HG02763 (cell line): ENCODE results near the gene EREG.
"Not testable (repeated sequence)": the region's sequence is repeated elsewhere in the genome, so short reads cannot be mapped to it uniquely, and the experiment has no call there.

Source experiments
- ATAC-seq: cut with Tn5 transposase; IDR thresholded peaks from one replicate; pipeline ENCODE4 v1.9.1; 2021; ENCODE audit warnings: mild to moderate bottlenecking, moderate library complexity; ENCODE audit not compliant: unreplicated experiment

The EREG gene

GRCh38 chr4:74340421-74340820 is 24.5 kb upstream of the EREG start:
- not testable (repeated sequence) for ATAC-seq

- no peak for ATAC-seq
Measured at GRCh38 chr4:74344031-74344430, 20.9 kb upstream of the EREG start.

DNA sequence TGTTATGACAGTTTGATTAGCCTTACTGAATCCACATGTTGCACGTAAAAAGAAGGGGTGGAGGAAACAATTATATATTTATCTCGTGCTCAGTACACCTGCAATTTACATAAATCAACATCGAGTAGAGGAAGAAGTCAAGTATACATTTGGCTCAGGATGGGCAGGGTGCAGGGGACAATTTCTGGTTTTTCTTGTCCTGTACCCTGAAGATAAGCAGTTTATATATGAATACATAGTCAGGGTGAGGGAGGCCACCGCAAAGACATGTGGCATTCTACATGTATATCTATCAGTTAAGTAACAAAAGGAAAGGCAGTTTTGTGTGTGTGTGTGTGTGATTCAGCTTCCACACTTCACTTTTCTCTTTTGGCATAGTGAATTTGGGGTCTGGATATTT is 11.1 kb upstream of the EREG start:
- no peak for ATAC-seq

GRCh38 chr4:74357965-74358364 is 7.0 kb upstream of the EREG start:
- no peak for ATAC-seq

DNA sequence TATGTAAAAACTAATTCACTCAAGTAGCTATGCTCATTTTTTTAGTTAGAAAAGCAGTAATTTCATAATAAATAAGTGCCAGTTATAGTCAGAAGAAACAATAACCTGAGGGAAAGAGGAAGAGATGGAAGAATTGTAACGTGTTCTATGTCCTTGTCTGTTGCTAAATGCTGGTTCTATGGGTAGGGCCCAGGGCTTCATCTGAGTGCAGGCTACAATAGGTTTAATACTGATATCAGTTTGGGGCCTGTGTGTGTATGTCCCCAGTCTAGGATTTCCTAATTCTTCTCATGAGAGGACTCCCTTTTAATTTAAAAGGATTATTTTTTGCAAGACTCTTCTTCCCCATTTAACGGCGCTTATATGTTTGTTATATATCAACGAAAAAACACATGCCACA is 3.3 kb upstream of the EREG start:
- ATAC-seq, result no peak

GRCh38 chr4:74362347-74362746 is 2.6 kb upstream of the EREG start:
- ATAC-seq, result no peak

DNA sequence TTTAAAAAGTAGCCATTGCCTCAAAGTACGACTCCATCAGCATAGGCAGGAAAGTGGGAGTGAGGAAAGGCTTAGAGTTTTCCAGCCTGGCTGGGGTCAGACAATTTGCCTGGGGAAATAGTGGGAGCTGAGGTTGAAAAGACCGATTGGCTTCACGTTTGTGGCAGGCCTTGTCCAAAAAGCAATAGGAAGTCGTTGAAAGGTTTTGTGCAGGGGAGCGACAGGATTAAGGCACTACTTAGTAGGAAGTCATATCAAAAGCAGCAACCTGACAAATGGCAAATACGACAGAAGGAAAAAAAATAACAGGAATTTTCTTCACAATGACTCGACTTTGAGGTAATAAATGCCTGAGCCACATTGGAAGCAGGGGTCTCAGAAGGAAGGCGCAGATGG is 691 bp upstream of the EREG start:
- no peak for ATAC-seq

DNA sequence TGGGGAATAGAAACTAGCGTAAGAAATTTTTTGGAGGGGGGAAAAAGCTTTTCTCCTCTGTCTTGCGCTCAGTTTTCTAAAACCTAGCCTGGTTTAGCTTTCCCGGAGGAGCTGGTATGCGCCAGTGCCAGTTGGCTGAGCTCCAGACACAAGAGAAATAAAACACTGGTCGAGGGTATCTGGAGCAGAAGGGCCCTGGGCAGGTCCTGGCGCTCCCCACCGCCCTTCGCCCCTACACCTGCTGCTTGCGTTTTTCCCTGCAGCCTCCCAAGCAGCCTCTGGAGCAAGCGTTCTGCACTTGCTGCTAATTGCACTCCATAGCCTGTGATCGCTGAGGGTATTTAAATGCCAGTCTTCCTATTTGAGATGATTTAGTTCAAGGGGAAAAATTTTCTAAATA is 816 bp downstream of the EREG start:
- ATAC-seq, result no peak

- peak; percentile 53 for ATAC-seq
Measured at GRCh38 chr4:74366367-74366911, 1.5 kb downstream of the EREG start.

GRCh38 chr4:74367656-74368290 is 2.8 kb downstream of the EREG start:
- ATAC-seq, result no peak

DNA sequence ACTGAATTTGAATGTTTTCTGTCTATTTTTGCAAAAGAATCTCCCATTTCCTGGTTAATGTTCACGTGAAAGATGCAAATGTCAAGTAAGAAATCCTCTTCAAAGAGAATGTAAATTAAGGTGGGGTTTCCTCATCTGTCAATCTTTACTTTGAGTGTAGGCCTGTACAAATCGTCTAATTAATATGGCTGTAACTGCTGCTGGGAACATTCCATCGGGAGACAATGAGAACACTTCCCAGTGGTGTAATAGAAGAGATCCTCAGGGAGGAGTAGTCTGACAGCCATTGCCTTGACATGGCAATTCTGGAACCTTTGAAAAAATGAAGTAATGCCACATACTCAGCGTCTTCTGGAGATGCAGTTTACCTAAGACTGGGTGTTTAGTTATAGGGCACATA is 3.7 kb downstream of the EREG start:
- no peak for ATAC-seq

GRCh38 chr4:74369855-74370254 is 4.9 kb downstream of the EREG start:
- no peak for ATAC-seq

DNA sequence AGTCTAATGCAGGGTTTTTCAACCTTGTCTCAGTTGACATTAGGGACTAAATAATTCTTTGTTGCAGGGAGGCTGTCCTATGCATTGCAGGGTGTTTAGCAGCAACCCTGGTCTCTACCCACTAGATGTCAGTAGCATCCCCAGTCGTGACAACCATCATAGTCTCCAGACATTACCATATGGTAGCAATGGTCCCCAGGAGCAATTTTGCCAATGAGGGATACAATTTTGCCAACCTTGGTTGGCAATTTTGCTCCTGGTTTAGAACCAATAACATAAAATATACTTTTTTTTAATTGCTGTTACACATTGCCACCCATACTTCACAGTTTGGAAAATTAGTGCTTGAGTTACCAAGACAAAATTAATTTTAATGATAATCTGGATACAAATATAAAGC is 6.0 kb downstream of the EREG start:
- ATAC-seq, result peak; percentile 66

DNA sequence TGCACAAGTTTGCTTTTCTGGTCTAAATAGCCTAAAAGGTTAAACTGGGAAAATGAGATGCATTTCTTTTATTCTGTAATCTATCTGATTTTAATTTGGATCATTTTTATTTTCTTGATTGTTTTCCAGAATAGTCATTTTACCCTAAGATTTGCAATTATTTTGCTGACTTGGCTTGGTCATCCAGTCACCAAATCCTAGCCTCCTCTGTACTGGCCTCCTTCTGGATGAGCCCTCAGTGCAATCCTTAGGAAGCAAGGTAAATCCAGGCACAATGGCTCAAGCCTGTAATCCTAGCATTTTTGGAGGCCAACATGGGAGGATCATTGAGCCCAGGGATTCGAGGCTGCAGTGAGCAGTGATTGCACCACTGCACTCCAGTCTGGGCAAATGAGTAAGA is 9.2 kb downstream of the EREG start:
- no peak for ATAC-seq

GRCh38 chr4:74374561-74375327 is 9.8 kb downstream of the EREG start:
- no peak for ATAC-seq

DNA sequence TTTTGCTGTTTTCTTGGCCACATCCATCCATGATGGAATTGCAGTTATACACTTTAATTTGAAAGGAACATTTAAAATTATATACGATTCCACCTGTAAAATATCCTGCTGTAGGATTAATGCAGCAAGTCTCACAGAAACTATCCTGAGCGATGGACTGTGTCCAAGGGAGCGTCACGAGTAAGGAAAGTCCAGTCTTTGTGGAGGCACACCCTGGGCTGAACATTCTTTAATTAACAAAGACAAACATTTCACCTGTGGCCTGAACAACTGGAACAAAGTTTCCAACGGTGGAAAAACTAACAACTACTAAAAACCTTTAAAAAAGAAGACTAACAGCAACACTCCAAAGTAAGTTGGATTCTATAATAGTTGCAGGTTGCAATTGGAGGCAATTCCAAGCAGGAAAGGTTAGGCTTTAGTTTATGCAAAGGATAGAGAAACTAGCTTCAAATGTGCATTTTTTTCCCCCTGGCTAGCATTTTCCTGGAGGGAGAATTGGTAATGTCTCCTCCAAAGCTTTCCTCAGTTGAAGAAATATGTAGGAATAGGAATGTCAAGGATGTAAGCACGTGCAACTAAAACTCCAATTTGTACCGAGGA is 11.0 kb downstream of the EREG start:
- ATAC-seq, result no peak

GRCh38 chr4:74376888-74377483 is 12.0 kb downstream of the EREG start:
- ATAC-seq, result no peak

DNA sequence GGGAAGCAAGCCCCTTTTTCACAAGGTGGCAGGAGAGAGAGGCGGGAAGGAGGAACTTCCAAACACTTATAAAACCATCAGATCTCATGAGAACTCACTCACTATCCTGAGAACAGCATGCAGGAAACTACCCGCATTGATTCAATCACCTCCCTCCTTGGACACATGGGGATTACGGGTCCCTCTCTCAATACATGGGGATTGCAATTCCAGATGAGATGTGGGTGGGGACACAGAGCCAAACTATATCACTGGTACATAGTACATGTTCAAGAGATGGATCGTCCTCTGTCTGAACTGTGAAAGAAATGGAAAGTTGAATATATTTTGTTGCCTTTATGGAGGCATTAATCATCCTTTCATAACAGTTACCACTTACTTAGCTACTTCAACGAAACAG is 12.8 kb downstream of the EREG start:
- ATAC-seq, result no peak

DNA sequence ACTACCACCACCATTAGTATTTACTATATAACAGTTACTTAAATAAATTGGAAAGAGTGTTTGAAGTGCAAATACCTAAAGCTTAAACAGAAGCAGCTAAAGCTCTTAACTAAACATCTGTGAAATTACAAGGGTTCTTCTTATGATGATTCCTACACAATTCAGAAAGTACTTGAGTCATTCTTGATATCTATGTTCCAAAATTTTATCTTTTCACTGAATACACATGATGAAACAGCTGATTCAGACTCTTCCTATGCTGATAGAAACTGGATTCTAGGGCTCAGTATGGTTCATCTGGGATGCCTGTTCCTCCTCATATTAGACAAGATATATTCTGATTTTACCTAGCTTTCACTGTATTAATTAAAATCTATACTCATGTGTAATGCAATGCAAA is 13.6 kb downstream of the EREG start:
- no peak for ATAC-seq

DNA sequence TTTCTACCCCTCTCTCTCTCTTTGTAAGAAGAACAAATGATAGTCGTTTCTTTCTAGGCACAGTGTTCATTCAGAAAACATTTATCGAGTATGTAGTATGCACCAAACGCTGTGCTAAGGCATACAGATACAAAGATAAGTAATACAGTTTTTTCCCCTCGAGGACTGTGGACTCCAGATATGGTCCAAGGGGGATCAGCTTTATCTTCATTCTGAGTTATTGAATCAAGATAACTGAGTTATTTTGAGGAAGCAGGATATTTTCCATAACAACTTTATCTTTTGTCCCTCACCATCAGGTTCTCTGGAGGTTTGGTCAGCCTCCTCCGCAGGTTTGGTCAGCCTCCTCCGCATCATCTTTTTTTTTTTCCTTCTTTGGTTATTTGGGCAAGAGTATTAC is 15.0 kb downstream of the EREG start:
- ATAC-seq, result no peak

GRCh38 chr4:74385386-74385785 is 20.4 kb downstream of the EREG start:
- ATAC-seq, result no peak

DNA sequence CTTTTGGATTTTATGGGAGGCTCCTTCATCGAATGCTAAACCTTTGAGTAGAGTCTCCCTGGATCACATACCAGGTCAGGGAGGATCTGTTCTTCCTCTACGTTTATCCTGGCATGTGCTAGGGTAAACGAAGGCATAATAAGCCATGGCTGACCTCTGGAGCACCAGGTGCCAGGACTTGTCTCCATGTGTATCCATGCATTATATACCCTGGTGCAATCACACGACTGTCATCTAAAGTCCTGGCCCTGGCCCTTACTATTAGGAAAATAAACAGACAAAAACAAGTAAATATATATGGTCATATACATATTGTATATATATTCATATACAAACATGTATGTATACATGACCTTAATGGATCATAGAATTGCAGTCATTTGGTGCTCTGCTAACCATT is 21.2 kb downstream of the EREG start:
- ATAC-seq, result no peak
